Naive thymus-derived CD4-positive, alpha-beta T cell (primary cell): Measurements from ENCODE around the gene DYNLT5. TPM values are rescaled to one million over a fixed set of nuclear protein-coding genes. Genes with fewer than 3 reads are reported as not detected.

Source experiments
- ATAC-seq: fragments of 150-1000 bp; cut with Tn5 transposase; 2 replicates; pipeline ENCODE4 v1.10.0; 2021; ENCODE audit warnings: mild to moderate bottlenecking, moderate library complexity
- CTCF ChIA-PET: fragments of 350-600 bp; sonication (Branson Sonifier 250); formaldehyde crosslinking; loops from one replicate; lab custom pipeline; 2021; ENCODE audit warnings: antibody characterized with exemption; lab: Charles Lee
- POLR2A ChIA-PET: fragments of 350-600 bp; sonication (Branson Sonifier 250); formaldehyde crosslinking; loops from one replicate; lab custom pipeline; 2021; ENCODE audit warnings: antibody characterized with exemption, inconsistent platforms; lab: Charles Lee
- DNase-seq, 9 donors: peaks; one replicate each; pipeline versions ENCODE4 v3.0.0 to v3.0.0-alpha.2; 2020 to 2022; ENCODE audit warnings: mixed read lengths in 1 of 9
- H3K27ac ChIP-seq: one replicate; pipeline ENCODE4 v1.7.0; 2013; ENCODE audit warnings: mild to moderate bottlenecking, low read depth, low read length, moderate library complexity
- H3K27me3 ChIP-seq, 2 donors: one replicate each; pipeline ENCODE4 v1.7.0; 2013; ENCODE audit warnings: low read length in 2 of 2, mild to moderate bottlenecking in 2 of 2, moderate library complexity in 2 of 2; ENCODE audit not compliant: control insufficient read depth in 2 of 2, insufficient read depth in 2 of 2
- H3K36me3 ChIP-seq, 3 experiments: 1 replicate in 2 of 3; 2 replicates in 1 of 3; pipeline ENCODE4 v1.7.0; 2013; ENCODE audit warnings: low read length in 3 of 3, mild to moderate bottlenecking in 3 of 3, moderate library complexity in 1 of 3; ENCODE audit not compliant: insufficient read depth in 3 of 3, control insufficient read depth in 2 of 3
- H3K4me1 ChIP-seq, 2 donors: one replicate each; pipeline ENCODE4 v1.7.0; 2013; ENCODE audit warnings: low read length in 2 of 2, mild to moderate bottlenecking in 2 of 2, moderate library complexity in 1 of 2; ENCODE audit not compliant: control insufficient read depth in 2 of 2, insufficient read depth in 2 of 2
- H3K4me3 ChIP-seq: 2 replicates; pipeline ENCODE4 v1.7.0; 2013; ENCODE audit warnings: mild to moderate bottlenecking, low read length
- H3K9me3 ChIP-seq, 3 experiments: 1 replicate in 2 of 3; 2 replicates in 1 of 3; pipeline ENCODE4 v1.7.0; 2013; ENCODE audit warnings: low read length in 3 of 3; ENCODE audit not compliant: control insufficient read depth in 2 of 3
- H3K27ac Mint-ChIP-seq, 9 donors: one replicate each; pipeline ENCODE4 v1.8.0; 2020 to 2022; ENCODE audit warnings: mixed read lengths in 9 of 9, mild to moderate bottlenecking in 8 of 9, moderate library complexity in 5 of 9, inconsistent platforms in 2 of 9
- H3K27me3 Mint-ChIP-seq, 5 donors: one replicate each; pipeline ENCODE4 v1.8.0; 2021 to 2022; ENCODE audit warnings: mixed read lengths in 5 of 5, mild to moderate bottlenecking in 1 of 5
- H3K36me3 Mint-ChIP-seq, 5 donors: one replicate each; pipeline ENCODE4 v1.8.0; 2020 to 2022; ENCODE audit warnings: mixed read lengths in 5 of 5, mild to moderate bottlenecking in 3 of 5, inconsistent platforms in 1 of 5
- H3K4me1 Mint-ChIP-seq, 7 donors: one replicate each; pipeline ENCODE4 v1.8.0; 2020 to 2022; ENCODE audit warnings: mixed read lengths in 7 of 7, mild to moderate bottlenecking in 3 of 7, inconsistent platforms in 1 of 7
- H3K4me3 Mint-ChIP-seq, 10 donors: one replicate each; pipeline ENCODE4 v1.8.0; 2020 to 2022; ENCODE audit warnings: mild to moderate bottlenecking in 10 of 10, mixed read lengths in 10 of 10, moderate library complexity in 6 of 10, inconsistent platforms in 2 of 10
- H3K9me3 Mint-ChIP-seq, 11 donors: one replicate each; pipeline ENCODE4 v1.8.0; 2020 to 2022; ENCODE audit warnings: mixed read lengths in 11 of 11, mild to moderate bottlenecking in 4 of 11, inconsistent platforms in 1 of 11, moderate library complexity in 1 of 11
- intact Hi-C, 2 donors: fragments of 100-400 bp; cut with micrococcal nuclease; formaldehyde crosslinking; loops; one replicate each; pipeline ENCODE4 v1.15.1; 2023
- polyA plus RNA-seq, 2 donors: library from polyadenylated mRNA; unstranded; fragments of 300-500 nt; fragmentation: Illumina TruSeq; gene quantifications; one replicate each; pipeline ENCODE4 v1.2.3, GENCODE V29; 2021
- total RNA-seq, 6 experiments: library from RNA in 5 of 6; stranded (reverse) in 5 of 6; gene quantifications; 1 replicate in 5 of 6; 2 replicates in 1 of 6; pipeline ENCODE4 v1.2.3 and lab custom pipeline; 2021 to 2026

The DYNLT5 gene
- total and polyA plus RNA-seq, 7 experiments from 2014 or later: 0.46 TPM; not detected in 6

- intact Hi-C loops: no loop called here
- Histone ChIP-seq H3K4me1 (no peaks in the 10 kb centered on the region), H3K27ac (no peak overlapping the region), H3K4me3 (no peak overlapping the region), H3K36me3 (no peaks in the 10 kb centered on the region), H3K27me3 (no peaks in the 10 kb centered on the region), H3K9me3 (no peaks in the 10 kb centered on the region)
- Mint-ChIP-seq H3K27me3 (peaks cover 18 to 52% (median 24%) of the 10 kb centered on the region in 5 donors), H3K4me3 (no peak overlapping the region), H3K4me1 (peaks cover 0 to 2% (median 0%) of the 10 kb centered on the region in 7 donors), H3K36me3 (no peaks in the 10 kb centered on the region), H3K27ac (no peak overlapping the region), H3K9me3 (no peaks in the 10 kb centered on the region)
- CTCF ChIA-PET: no interaction called here
- ATAC-seq (no peak), DNase-seq (no peak)
- POLR2A ChIA-PET: no interaction called here
Measured at GRCh38 chr1:66745451-66745850, 6.8 kb upstream of the DYNLT5 start.

DNA sequence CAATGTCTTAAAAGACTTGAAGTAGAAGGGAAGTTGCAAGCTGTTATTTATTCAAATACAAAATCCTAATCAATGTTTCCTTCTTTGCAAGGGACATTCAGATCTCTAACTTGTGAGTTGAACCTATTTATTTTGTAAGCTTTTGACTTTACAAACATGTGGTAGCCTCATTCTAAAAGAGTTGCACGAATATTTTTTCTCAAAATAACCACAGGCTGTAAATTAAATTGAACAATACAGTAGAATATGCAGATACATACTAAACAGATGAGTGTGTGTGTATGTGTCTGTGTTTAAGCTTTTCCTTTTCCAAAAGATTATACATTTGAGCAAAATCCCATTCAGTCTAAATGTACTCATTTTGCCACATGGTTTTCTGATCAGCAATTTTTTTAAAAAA, 4.8 kb upstream of the DYNLT5 start:
- no peak overlapping the region for H3K27ac Mint-ChIP-seq
- no peak overlapping the region for H3K4me3 ChIP-seq
- H3K36me3 ChIP-seq: no peaks in the 10 kb centered on the region
- ATAC-seq (no peak), DNase-seq (no peak)
- H3K4me3 Mint-ChIP-seq: no peak overlapping the region
- no peaks in the 10 kb centered on the region for H3K9me3 ChIP-seq
- ChIA-PET CTCF (interaction anchor here (1.3 kb wide), 1 partner anchor 402 kb away, joined by 4 read pairs; no protein-coding TSS in a partner anchor), POLR2A (interaction anchor here (0.7 kb wide), 1 partner anchor 54 kb away, joined by 3 read pairs; no protein-coding TSS in a partner anchor)
- H3K27ac ChIP-seq: no peak overlapping the region
- no peaks in the 10 kb centered on the region for H3K36me3 Mint-ChIP-seq
- H3K4me1 ChIP-seq: peaks cover 0 to 11% of the 10 kb centered on the region in 2 donors
- peaks cover 7 to 18% (median 11%) of the 10 kb centered on the region in 7 donors for H3K4me1 Mint-ChIP-seq
- intact Hi-C loops: no loop called here
- H3K9me3 Mint-ChIP-seq: no peaks in the 10 kb centered on the region
- H3K27me3 Mint-ChIP-seq: peaks cover 34 to 72% (median 41%) of the 10 kb centered on the region in 5 donors
- no peaks in the 10 kb centered on the region for H3K27me3 ChIP-seq

- Histone ChIP-seq H3K27ac (no peak overlapping the region), H3K4me1 (peaks cover 0 to 11% of the 10 kb centered on the region in 2 donors), H3K27me3 (peaks cover 0 to 3% of the 10 kb centered on the region in 2 donors), H3K36me3 (no peaks in the 10 kb centered on the region), H3K9me3 (no peaks in the 10 kb centered on the region), H3K4me3 (no peak overlapping the region)
- DNase-seq: peak in 1 of 9 donors; percentile 15
- ATAC-seq: no peak
- H3K27ac Mint-ChIP-seq: peak overlapping the region in 1 of 9 donors; percentile 43
- H3K4me1 Mint-ChIP-seq: peaks cover 12 to 26% (median 17%) of the 10 kb centered on the region in 7 donors
- CTCF ChIA-PET: no interaction called here
- peaks cover 57 to 86% (median 59%) of the 10 kb centered on the region in 5 donors for H3K27me3 Mint-ChIP-seq
- H3K9me3 Mint-ChIP-seq: no peaks in the 10 kb centered on the region
- H3K4me3 Mint-ChIP-seq: no peak overlapping the region
- H3K36me3 Mint-ChIP-seq: no peaks in the 10 kb centered on the region
- intact Hi-C loops: no loop called here
- POLR2A ChIA-PET: no interaction called here
Measured at GRCh38 chr1:66750577-66750976, 1.7 kb upstream of the DYNLT5 start.

- POLR2A ChIA-PET: interaction anchor here (0.6 kb wide), 1 partner anchor 464 kb away, joined by 3 read pairs; no protein-coding TSS in a partner anchor
- H3K36me3 Mint-ChIP-seq: no peaks in the 10 kb centered on the region
- intact Hi-C loops: no loop called here
- no peaks in the 10 kb centered on the region for H3K9me3 Mint-ChIP-seq
- peak overlapping the region in 3 of 10 donors; percentile 7 to 70 (median 68) for H3K4me3 Mint-ChIP-seq
- H3K36me3 ChIP-seq: no peaks in the 10 kb centered on the region
- CTCF ChIA-PET: no interaction called here
- peaks cover 0 to 3% of the 10 kb centered on the region in 2 donors for H3K27me3 ChIP-seq
- no peak overlapping the region for H3K27ac Mint-ChIP-seq
- peaks cover 57 to 84% (median 59%) of the 10 kb centered on the region in 5 donors for H3K27me3 Mint-ChIP-seq
- DNase-seq (no peak), ATAC-seq (no peak)
- peaks cover 0 to 11% of the 10 kb centered on the region in 2 donors for H3K4me1 ChIP-seq
- H3K9me3 ChIP-seq: no peaks in the 10 kb centered on the region
- H3K27ac ChIP-seq: no peak overlapping the region
- H3K4me3 ChIP-seq: no peak overlapping the region
- H3K4me1 Mint-ChIP-seq: peaks cover 12 to 26% (median 17%) of the 10 kb centered on the region in 7 donors
Measured at GRCh38 chr1:66751160-66751559, 1.1 kb upstream of the DYNLT5 start.

GRCh38 chr1:66752671-66753371, 562 bp downstream of the DYNLT5 start:
- Histone ChIP-seq H3K27ac (no peak overlapping the region), H3K27me3 (peaks cover 0 to 3% of the 10 kb centered on the region in 2 donors), H3K4me3 (peak overlapping the region; percentile 8), H3K36me3 (no peaks in the 10 kb centered on the region), H3K9me3 (no peaks in the 10 kb centered on the region), H3K4me1 (peaks cover 0 to 11% of the 10 kb centered on the region in 2 donors)
- Mint-ChIP-seq H3K4me3 (peak overlapping the region; percentile 5 to 82 (median 65)), H3K4me1 (peaks cover 12 to 26% (median 17%) of the 10 kb centered on the region in 7 donors), H3K36me3 (no peaks in the 10 kb centered on the region), H3K27me3 (peaks cover 51 to 77% (median 58%) of the 10 kb centered on the region in 5 donors), H3K9me3 (peaks cover 0 to 1% (median 0%) of the 10 kb centered on the region in 11 donors), H3K27ac (no peak overlapping the region)
- ChIA-PET CTCF (interaction anchor here (0.6 to 1.5 kb wide), 2 partner anchors 14 to 1801 kb away, joined by 5 to 8 read pairs; no protein-coding TSS in a partner anchor), POLR2A (interaction anchor here (1.0 kb wide), 1 partner anchor 38 kb away, joined by 3 read pairs; no protein-coding TSS in a partner anchor)
- intact Hi-C loops: no loop called here
- ATAC-seq (peak; percentile 50), DNase-seq (no peak)

DNA sequence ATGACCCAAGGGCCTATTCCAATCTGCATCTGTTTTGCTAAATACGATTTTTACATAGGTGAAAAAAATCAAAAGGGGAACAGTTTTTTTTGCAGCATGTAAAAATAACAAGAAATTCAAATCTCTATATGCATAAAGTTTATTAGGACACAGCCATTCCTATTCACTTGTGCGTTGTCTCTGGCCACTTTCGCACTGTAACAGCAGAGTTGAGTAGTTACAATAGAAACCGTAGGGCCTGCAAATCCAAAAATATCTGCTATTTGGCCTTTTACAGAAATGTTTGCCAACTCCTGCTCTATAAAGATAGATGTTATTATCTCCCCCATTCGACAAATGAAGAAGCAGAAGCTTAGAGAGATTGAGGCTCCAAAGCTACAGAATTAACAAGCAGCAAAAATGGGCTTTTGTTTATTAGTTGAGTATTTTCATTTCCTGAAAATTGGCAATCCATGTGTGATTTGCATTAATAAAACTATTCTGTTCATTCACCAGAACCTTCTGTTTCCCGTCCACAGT, 5.5 kb downstream of the DYNLT5 start:
- Mint-ChIP-seq H3K27ac (no peak overlapping the region), H3K36me3 (no peaks in the 10 kb centered on the region), H3K4me3 (no peak overlapping the region), H3K9me3 (peaks cover 0 to 3% (median 0%) of the 10 kb centered on the region in 11 donors), H3K27me3 (peaks cover 19 to 38% (median 28%) of the 10 kb centered on the region in 5 donors), H3K4me1 (peaks cover 0 to 5% (median 4%) of the 10 kb centered on the region in 7 donors)
- no peaks in the 10 kb centered on the region for H3K36me3 ChIP-seq
- H3K27me3 ChIP-seq: peaks cover 0 to 3% of the 10 kb centered on the region in 2 donors
- ATAC-seq (no peak), DNase-seq (no peak)
- H3K4me3 ChIP-seq: no peak overlapping the region
- H3K9me3 ChIP-seq: no peaks in the 10 kb centered on the region
- H3K4me1 ChIP-seq: no peaks in the 10 kb centered on the region
- intact Hi-C loops: no loop called here
- no peak overlapping the region for H3K27ac ChIP-seq
- ChIA-PET CTCF (interaction anchor here (0.7 to 1.1 kb wide), 3 partner anchors 391 to 995 kb away, joined by 3 to 6 read pairs (median 4); no protein-coding TSS in a partner anchor), POLR2A (interaction anchor here (0.7 kb wide), 1 partner anchor 458 kb away, joined by 3 read pairs; no protein-coding TSS in a partner anchor)
